GM23338 (cell line): ENCODE data around the gene BAD.

Experiments used
- CREB1 ChIP-seq: fragments of 250-450 bp; sonication (Bioruptor Pico); IDR thresholded peaks from 2 replicates; pipeline ENCODE4 v1.5.0; 2020; ENCODE audit warnings: low read depth, mild to moderate bottlenecking, moderate library complexity
- EZH2 ChIP-seq: fragments of 200-600 bp; sonication (generic); IDR thresholded peaks from one replicate; pipeline ENCODE4 v1.8.0; 2017; ENCODE audit warnings: antibody characterized with exemption, mild to moderate bottlenecking, low read depth; ENCODE audit not compliant: unreplicated experiment
- EZH2phosphoT487 ChIP-seq: fragments of 200-600 bp; sonication (generic); IDR thresholded peaks from one replicate; pipeline ENCODE4 v1.8.1; 2018; ENCODE audit warnings: antibody characterized with exemption; ENCODE audit not compliant: unreplicated experiment
- POLR2AphosphoS5 ChIP-seq: IDR thresholded peaks from 2 replicates; pipeline ENCODE4 v1.6.1; 2016; ENCODE audit warnings: antibody characterized with exemption, low read depth
- REST ChIP-seq: IDR thresholded peaks from one replicate; pipeline ENCODE4 v1.6.1; 2018; ENCODE audit warnings: antibody characterized with exemption; ENCODE audit not compliant: unreplicated experiment
- TF ChIP-seq, protein P1 (sequence below), 2 experiments: fragments of 200-600 bp in 1 of 2; sonication (generic) in 1 of 2; conservative IDR thresholded peaks; 2 replicates each; pipeline versions ENCODE4 v1.5.1 to v1.6.1; 2016 to 2017; ENCODE audit warnings: antibody characterized with exemption in 2 of 2, low read depth in 2 of 2, mild to moderate bottlenecking in 2 of 2, moderate library complexity in 1 of 2

DNA sequence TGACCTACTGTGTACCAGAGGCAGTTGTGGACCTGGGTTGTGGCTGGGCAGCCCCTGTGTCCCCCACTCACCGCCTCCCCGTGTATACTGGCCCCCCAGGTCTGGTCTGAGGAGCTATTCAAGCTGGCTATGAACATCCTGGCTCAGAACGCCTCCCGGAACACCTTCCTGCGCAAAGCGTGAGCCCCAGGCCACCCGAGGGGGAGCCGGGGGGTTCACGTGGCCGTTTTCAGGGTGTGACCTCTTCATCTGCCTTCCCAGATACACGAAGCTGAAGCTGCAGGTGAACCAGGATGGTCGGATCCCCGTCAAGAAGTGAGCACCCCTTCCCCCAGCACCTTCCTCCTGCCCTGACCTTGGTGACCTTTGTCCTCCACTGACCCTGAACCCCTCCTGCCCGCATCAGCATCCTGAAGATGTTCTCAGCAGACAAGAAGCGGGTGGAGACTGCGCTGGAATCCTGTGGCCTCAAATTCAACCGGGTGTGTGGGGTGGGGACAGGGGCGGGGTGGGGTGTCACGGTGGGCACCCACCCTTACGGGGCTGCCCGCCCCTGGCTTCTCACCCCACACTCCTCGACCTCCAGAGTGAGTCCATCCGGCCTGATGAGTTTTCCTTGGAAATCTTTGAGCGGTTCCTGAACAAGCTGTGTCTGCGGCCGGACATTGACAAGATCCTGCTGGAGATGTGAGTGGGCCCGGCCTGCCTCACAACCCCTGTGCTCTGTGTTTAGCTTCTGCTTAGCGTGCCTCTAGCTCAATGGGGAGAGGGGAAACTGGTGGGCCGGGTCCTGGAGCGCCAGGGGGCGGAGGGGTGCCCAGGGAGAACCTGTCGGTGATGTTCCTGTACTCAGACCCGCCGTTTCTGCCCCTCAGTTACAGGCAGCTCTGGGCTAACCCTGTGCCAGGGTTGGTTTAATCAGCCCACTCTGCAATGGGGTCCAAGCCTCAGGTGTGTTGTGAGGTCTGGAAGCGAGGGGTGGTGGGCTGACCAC lies 29.0 kb downstream of the BAD start:
- TF ChIP-seq POLR2AphosphoS5 (no peak), REST (no peak), EZH2 (no peak), CREB1 (CRISPR knock-in tag) (no peak), EZH2phosphoT487 (no peak)
- TF ChIP-seq, protein P1, sequence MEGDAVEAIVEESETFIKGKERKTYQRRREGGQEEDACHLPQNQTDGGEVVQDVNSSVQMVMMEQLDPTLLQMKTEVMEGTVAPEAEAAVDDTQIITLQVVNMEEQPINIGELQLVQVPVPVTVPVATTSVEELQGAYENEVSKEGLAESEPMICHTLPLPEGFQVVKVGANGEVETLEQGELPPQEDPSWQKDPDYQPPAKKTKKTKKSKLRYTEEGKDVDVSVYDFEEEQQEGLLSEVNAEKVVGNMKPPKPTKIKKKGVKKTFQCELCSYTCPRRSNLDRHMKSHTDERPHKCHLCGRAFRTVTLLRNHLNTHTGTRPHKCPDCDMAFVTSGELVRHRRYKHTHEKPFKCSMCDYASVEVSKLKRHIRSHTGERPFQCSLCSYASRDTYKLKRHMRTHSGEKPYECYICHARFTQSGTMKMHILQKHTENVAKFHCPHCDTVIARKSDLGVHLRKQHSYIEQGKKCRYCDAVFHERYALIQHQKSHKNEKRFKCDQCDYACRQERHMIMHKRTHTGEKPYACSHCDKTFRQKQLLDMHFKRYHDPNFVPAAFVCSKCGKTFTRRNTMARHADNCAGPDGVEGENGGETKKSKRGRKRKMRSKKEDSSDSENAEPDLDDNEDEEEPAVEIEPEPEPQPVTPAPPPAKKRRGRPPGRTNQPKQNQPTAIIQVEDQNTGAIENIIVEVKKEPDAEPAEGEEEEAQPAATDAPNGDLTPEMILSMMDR (conservative IDR thresholded peaks at IDR 0.05; ENCODE audit: low read depth in 2 of 2) = no peak
